GM21447 (cell line): ENCODE measurements around the gene DENND10.
"Not testable (repeated sequence)": the region's sequence is repeated elsewhere in the genome, so short reads cannot be mapped to it uniquely, and the experiment has no call there.

Source experiments
- ATAC-seq: cut with Tn5 transposase; IDR thresholded peaks from one replicate; pipeline ENCODE4 v1.9.1; 2021; ENCODE audit not compliant: unreplicated experiment

DENND10 gene

DNA sequence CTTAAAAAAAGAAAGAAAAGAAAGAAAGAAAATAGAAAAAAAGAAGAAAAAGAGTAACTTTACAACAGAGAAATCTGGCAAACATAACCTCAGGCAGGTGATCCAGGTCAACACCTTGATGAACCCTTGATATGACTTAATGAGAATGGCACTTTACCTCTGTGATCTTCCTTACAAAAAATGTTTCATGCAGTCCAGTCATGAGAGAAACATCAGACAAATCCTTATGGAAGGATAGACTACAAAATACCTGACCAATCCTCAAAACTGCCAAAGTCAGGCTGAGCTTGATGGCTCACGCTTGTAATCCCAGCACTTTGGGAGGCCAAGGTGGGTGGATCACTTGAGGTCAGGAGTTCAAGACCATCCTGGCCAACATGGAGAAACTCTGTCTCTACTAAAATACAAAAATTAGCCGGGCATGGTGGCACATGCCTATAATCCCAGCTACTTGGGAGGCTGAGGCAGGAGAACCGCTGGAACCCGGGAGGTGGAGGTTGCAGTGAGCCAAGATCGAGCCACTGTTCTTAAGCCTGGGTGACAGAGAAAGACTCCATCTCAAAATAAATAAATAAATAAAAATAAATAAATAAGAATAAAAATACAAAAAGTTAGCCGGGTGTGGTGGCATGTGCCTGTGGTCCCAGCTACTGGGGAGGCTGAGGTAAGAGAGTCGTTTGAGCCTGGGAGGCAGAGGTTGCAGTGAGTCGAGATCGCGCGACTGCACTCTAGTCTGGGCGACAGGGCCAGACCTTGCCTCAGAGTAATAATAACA, 7.1 kb upstream of the DENND10 start:
- ATAC-seq = not testable (repeated sequence)

DNA sequence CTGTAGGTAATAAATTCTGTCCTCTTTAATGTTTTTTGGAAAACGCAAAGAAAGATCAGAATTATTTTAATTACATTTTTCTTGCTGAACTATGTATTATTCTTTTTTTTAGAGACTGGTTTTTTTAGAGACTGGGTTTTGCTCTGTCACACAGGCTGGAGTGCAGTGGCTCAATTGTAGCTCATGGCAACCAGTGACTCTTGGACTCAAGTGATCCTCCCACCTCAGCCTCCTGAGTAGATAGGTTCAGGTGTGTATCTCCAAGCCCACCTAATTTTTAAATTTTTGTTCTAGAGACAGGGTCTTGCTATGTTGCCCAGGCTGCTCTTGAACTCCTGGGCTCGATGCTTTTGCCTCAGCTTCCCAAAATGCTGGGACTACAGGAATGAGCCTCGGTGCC, 5.3 kb upstream of the DENND10 start:
- no peak for ATAC-seq

- ATAC-seq = no peak
Measured at GRCh38 chr10:119100434-119101238, 3.3 kb upstream of the DENND10 start.

DNA sequence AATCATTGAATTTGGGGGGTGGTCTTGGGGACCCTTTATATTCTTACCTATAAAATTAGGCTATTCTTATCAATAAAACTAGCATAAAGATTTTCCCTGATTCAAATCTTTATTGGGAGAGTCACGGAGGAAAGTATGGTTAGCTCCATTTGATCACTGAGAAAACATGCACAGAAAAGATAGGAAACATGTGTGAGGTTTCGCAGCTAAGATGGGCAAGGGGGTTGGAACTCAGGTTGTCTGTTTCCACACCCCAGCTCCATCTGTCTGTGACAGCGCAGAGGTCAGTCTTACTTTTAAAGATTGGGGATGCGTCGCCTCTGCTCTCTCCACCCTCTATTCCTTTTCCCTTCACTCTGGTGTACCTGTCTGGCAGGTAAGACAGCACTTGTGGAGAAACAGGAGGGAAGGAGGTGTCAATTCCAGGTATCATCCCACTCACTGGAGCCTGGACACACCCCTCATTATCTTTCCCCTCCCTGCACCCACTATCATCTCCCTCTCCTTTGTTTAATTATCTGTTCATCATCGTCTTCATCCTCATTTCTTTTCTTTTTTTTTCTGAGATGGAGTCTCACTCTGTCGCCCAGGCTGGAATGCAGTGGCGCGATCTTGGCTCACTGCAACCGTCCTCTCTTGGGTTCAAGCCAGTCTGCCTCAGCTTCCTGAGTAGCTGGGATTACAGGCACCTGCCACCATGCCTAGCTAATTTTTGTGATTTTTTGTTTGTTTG, 2.4 kb upstream of the DENND10 start:
- ATAC-seq = no peak

GRCh38 chr10:119103241-119103902, 541 bp upstream of the DENND10 start:
- ATAC-seq = no peak

GRCh38 chr10:119104654-119105015, 722 bp downstream of the DENND10 start:
- no peak for ATAC-seq

- ATAC-seq = no peak
Measured at GRCh38 chr10:119105155-119105554, 1.2 kb downstream of the DENND10 start.

DNA sequence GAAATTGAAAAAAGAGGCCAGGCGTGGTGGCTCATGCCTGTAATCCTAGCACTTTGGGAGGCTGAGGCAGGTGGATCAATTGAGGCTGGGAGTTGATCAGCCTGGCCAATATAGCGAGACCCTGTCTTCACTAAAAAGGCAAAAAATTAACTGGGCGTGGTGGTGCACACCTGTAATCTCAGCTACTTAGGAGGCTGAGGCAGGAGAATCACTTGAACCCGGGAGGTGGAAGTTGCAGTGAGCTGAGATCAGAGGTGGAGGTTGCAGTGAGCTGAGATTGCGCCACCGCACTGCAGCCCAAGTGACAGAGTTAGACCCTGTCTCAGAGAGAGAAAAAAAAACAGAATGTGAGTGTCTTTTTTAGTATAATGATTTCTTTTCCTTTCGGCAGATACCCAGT, 2.0 kb downstream of the DENND10 start:
- not testable (repeated sequence) for ATAC-seq

DNA sequence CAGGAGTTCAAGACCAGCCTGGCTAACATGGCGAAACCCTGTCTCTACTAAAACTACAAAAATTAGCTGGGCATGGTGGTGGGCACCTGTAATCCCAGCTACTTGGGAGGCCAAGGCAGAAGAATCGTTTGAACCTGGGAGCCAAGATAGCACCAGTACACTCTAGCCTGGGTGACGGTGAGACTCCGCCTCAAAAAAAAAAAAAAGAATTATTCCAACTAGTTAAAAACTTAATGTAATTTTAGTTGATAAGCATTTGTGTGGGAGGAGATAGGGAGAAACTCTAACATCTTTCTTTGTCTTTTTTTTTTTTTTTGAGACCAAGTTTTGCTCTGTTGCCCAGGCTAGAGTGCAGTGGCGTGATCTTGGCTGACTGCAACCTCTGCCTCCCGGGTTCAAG, 3.2 kb downstream of the DENND10 start:
- ATAC-seq = not testable (repeated sequence)

- not testable (repeated sequence) for ATAC-seq
Measured at GRCh38 chr10:119107771-119108170, 3.9 kb downstream of the DENND10 start.

GRCh38 chr10:119112056-119112455, 8.1 kb downstream of the DENND10 start:
- ATAC-seq = no peak

DNA sequence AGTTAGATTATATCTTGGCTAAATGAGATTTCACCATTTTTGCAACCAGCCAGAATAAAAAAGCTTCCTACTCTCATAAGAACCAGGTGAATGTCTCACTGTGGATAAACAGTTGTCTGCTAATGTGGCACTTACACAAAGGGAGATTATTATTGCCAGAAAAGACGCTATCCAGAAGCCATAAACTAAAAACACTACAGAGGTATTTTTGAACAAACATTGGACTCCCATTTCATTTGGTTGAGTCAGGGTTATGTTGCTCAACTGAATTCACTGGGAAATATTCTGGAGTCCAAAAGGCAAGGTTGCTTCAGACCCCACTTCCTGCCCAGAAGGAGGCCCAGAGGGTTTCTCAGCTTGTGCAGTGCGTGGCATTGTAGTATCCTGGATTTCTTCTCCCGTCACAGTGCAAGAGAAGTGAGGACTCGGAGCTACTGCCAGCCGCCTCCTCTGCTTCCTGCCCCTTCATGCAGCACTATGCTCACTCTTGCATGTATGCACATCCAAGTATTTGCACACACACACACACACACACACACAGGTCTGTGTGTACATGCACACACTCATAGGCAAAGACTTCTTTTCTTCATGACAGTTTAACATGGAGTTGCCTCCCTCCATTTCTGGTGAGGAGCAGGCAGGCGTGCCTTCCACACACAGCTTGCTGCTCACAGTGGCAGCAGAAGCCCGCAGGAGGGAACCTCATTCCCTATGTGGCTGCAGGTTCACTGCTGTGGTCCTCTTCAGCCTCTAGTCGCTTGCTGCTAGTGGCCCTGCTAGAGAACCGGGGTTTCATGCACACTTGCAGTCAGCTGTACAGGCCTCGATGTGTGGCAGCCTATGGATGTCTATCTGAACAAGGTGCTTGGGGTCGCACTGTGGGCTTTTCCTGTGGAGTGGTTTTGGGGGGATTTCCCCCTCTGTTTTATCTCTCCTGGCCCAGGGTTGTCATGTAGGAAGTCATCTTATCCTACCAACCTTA, 10.1 kb downstream of the DENND10 start:
- ATAC-seq = no peak

GRCh38 chr10:119115926-119116325, 12.0 kb downstream of the DENND10 start:
- ATAC-seq = no peak

DNA sequence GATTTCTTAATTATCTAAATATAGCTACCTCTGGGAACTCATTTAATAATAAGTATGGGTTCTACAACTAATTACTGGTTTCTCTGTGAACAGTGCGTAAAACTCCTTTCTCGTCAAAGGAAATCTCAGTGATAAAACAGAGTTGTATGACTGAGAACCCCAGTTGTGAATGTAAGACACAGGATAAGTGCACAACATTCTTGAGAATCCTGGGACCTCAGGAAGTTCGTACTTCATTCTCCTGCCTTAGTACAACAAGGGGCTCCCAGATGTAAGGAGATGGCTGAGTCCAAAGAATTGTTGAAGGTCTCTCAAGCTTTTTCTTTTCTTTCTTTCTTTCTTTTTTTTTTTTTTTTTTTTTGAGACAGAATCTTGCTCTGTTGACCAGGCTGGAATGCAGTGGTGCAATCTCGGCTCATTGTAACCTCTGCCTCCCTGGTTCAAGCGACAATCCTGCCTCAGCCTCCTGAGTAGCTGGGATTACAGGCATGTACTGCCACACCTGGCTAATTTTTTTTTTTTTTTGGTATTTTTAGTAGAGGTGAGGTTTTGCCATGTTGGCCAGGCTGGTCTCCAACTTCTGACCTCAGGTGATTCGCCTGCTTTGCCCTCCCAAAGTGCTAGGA, 12.5 kb downstream of the DENND10 start:
- ATAC-seq = no peak

GRCh38 chr10:119118231-119118630, 14.3 kb downstream of the DENND10 start:
- ATAC-seq = no peak

GRCh38 chr10:119119400-119119799, 15.5 kb downstream of the DENND10 start:
- ATAC-seq = no peak

DNA sequence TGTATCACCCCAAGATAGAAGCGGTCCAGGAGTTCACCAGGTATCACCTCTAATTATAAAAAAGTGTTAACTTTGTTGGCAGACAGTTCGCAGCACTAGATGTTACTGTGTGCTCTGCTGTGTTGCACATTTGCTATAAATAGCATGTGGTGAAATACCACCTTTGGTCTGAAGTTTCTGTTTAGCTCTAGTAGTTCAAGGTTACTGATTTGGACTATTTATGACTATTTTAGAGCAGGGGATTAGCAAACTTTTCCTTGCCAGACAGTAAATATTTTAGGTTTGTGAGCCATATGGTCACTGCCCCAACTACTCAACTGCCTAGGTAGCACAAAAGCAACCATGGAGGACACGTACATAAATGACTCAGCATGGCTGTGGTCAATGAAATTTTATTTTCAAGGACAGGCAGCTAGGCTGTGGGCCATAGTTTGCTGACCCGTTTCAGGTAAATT, 16.5 kb downstream of the DENND10 start:
- ATAC-seq = peak; percentile 88

DNA sequence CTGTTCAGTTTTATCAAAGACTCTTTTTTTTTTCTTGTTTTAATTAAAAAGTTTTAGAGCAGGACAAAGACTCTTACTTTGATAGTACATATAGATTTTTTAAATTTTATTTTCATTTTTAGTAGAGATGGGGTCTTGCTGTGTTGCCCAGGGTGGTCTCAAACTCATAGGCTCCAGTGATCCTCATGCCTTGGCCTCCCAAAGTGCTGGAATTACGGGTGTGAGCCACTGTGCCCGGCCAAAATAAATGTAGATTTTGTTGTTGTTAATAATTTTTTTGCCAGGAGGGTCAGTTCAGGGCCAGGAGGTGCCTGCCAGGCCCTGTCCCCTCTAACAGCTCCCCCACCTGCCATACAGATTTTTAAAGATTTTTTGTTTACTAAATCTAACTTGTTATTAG, 17.0 kb downstream of the DENND10 start:
- no peak for ATAC-seq

GRCh38 chr10:119125942-119126341, 22.0 kb downstream of the DENND10 start:
- ATAC-seq = no peak
